Upper lobe of left lung (tissue), 6 donors: ENCODE data around the gene WBP2. TPM values are rescaled to one million over a fixed set of nuclear protein-coding genes. Genes with fewer than 3 reads are reported as not detected.
A peak's percentile ranks its signal among the peaks of the same experiment; 100 is the strongest.

Source experiments
- ATAC-seq, 2 donors: fragments of 200-7000 bp; cut with Tn5 transposase; one replicate each; pipeline ENCODE4 v1.9.1; 2022; ENCODE audit warnings: mild to moderate bottlenecking in 2 of 2, moderate library complexity in 2 of 2; ENCODE audit not compliant: low FRiP score in 2 of 2
- DNase-seq, 2 donors: peaks; one replicate each; pipeline ENCODE4 v3.0.0-alpha.2; 2019 to 2020
- H3K27ac ChIP-seq, 4 donors: fragments of 200-600 bp; sonication (generic); one replicate each; pipeline ENCODE4 v1.5.1; 2016 to 2019
- H3K27me3 ChIP-seq, 4 donors: fragments of 200-600 bp; sonication (generic); one replicate each; pipeline ENCODE4 v1.5.1; 2017 to 2019
- H3K36me3 ChIP-seq, 4 donors: fragments of 200-600 bp; sonication (generic); one replicate each; pipeline ENCODE4 v1.5.1; 2016 to 2019
- H3K4me1 ChIP-seq, 4 donors: fragments of 200-600 bp; sonication (generic); one replicate each; pipeline ENCODE4 v1.5.1; 2018 to 2019
- H3K4me3 ChIP-seq, 4 donors: fragments of 200-600 bp; sonication (generic); one replicate each; pipeline ENCODE4 v1.5.1; 2017 to 2019; ENCODE audit warnings: mild to moderate bottlenecking in 2 of 4, moderate library complexity in 1 of 4
- H3K9me3 ChIP-seq, 4 donors: fragments of 200-600 bp; sonication (generic); one replicate each; pipeline ENCODE4 v1.5.1; 2018 to 2019
- CTCF ChIP-seq, 6 experiments: fragments of 450-650 bp in 4 of 6; fragments of 200-600 bp in 2 of 6; sonication (generic) in 2 of 6; IDR thresholded peaks; one replicate each; pipeline ENCODE4 v1.5.1; 2016 to 2019; ENCODE audit warnings: antibody characterized with exemption in 6 of 6
- EP300 ChIP-seq, 4 donors: sonication (generic); formaldehyde crosslinking; IDR thresholded peaks; one replicate each; pipeline ENCODE4 v1.5.1; 2017; ENCODE audit warnings: antibody characterized with exemption in 4 of 4, control low read depth in 2 of 4
- POLR2A ChIP-seq, 4 donors: fragments of 450-650 bp; IDR thresholded peaks; one replicate each; pipeline ENCODE4 v1.5.1; 2016 to 2017; ENCODE audit warnings: antibody characterized with exemption in 4 of 4, mild to moderate bottlenecking in 2 of 4
- POLR2AphosphoS5 ChIP-seq, 2 donors: sonication (generic); formaldehyde crosslinking; IDR thresholded peaks; one replicate each; pipeline ENCODE4 v1.5.1; 2017; ENCODE audit warnings: antibody characterized with exemption in 2 of 2
- WGBS, 2 donors: methylation state at CpG; one replicate each; pipeline ENCODE4 v1.1.5; 2017 to 2018; 5-methylcytosine and 5-hydroxymethylcytosine counted together
- total RNA-seq, 6 donors: library from RNA; depleted of rRNA in 4 of 6; stranded (reverse); fragments of >200 nt in 4 of 6; gene quantifications; one replicate each; pipeline versions ENCODE4 v1.1.0 to v1.2.1, GENCODE V29; 2016 to 2021
- donor health status: DM: no; HTN: no; CAD: no; lungs with moderate emphysema.
- donor health status: DM: no; HTN: yes; CAD: no; lungs with severe emphysema.

Gene WBP2
- total RNA-seq, 6 donors from 2014 or later: 70.1 to 183 (median 87.8) TPM

GRCh38 chr17:75817571-75817970 is 37.6 kb downstream of the WBP2 start:
- no peaks in the 10 kb centered on the region for H3K27me3 ChIP-seq
- H3K36me3 ChIP-seq: peaks cover 27 to 99% (median 77%) of the 10 kb centered on the region in 4 donors
- WGBS, 2 donors: 85 to 94% methylated on average over 3 to 6 of the region's 6 CpGs
- H3K4me3 ChIP-seq: no peak overlapping the region
- ATAC-seq (no peak), DNase-seq (no peak)
- no peak overlapping the region for H3K27ac ChIP-seq
- H3K9me3 ChIP-seq: no peaks in the 10 kb centered on the region
- TF ChIP-seq POLR2AphosphoS5 (IDR thresholded peaks at IDR 0.05) (no peak), CTCF (IDR thresholded peaks at IDR 0.05) (no peak), POLR2A (IDR thresholded peaks at IDR 0.05) (no peak), EP300 (IDR thresholded peaks at IDR 0.05) (no peak)
- no peaks in the 10 kb centered on the region for H3K4me1 ChIP-seq

- H3K27ac ChIP-seq: no peak overlapping the region
- H3K36me3 ChIP-seq: peaks cover 34 to 99% (median 82%) of the 10 kb centered on the region in 4 donors
- no peak for DNase-seq
- ATAC-seq: no peak
- TF ChIP-seq POLR2AphosphoS5 (IDR thresholded peaks at IDR 0.05): no peak
- TF ChIP-seq POLR2A (IDR thresholded peaks at IDR 0.05): no peak
- no peak for TF ChIP-seq EP300 (IDR thresholded peaks at IDR 0.05)
- TF ChIP-seq CTCF (IDR thresholded peaks at IDR 0.05): no peak
- no peaks in the 10 kb centered on the region for H3K4me1 ChIP-seq
- no peaks in the 10 kb centered on the region for H3K27me3 ChIP-seq
- H3K9me3 ChIP-seq: no peaks in the 10 kb centered on the region
- no peak overlapping the region for H3K4me3 ChIP-seq
- WGBS, 2 donors: 95 to 97% methylated on average over 4 to 9 of the region's 9 CpGs
Measured at GRCh38 chr17:75816693-75817092, 38.4 kb downstream of the WBP2 start.

GRCh38 chr17:75815399-75815798 is 39.7 kb downstream of the WBP2 start:
- DNase-seq: no peak
- H3K9me3 ChIP-seq: no peaks in the 10 kb centered on the region
- no peak overlapping the region for H3K27ac ChIP-seq
- WGBS, 2 donors: 92% methylated on average over 2 to 3 of the region's 3 CpGs
- H3K36me3 ChIP-seq: peaks cover 27 to 99% (median 91%) of the 10 kb centered on the region in 4 donors
- no peaks in the 10 kb centered on the region for H3K4me1 ChIP-seq
- no peak overlapping the region for H3K4me3 ChIP-seq
- H3K27me3 ChIP-seq: no peaks in the 10 kb centered on the region
- ATAC-seq: no peak
- TF ChIP-seq POLR2AphosphoS5 (IDR thresholded peaks at IDR 0.05) (no peak), POLR2A (IDR thresholded peaks at IDR 0.05) (no peak), EP300 (IDR thresholded peaks at IDR 0.05) (no peak), CTCF (IDR thresholded peaks at IDR 0.05) (no peak)

GRCh38 chr17:75814900-75815373 is 40.2 kb downstream of the WBP2 start:
- Histone ChIP-seq H3K36me3 (peaks cover 26 to 99% (median 92%) of the 10 kb centered on the region in 4 donors), H3K9me3 (no peaks in the 10 kb centered on the region), H3K27ac (no peak overlapping the region), H3K4me1 (no peaks in the 10 kb centered on the region), H3K4me3 (no peak overlapping the region), H3K27me3 (no peaks in the 10 kb centered on the region)
- TF ChIP-seq POLR2AphosphoS5 (IDR thresholded peaks at IDR 0.05) (no peak), EP300 (IDR thresholded peaks at IDR 0.05) (no peak), POLR2A (IDR thresholded peaks at IDR 0.05) (no peak), CTCF (IDR thresholded peaks at IDR 0.05) (no peak)
- DNase-seq: no peak
- ATAC-seq: peak in 1 of 2 donors; percentile 59
- 90 to 94% methylated on average over 13 of the region's 13 CpGs for WGBS, 2 donors

GRCh38 chr17:75814021-75814395 is 41.1 kb downstream of the WBP2 start:
- no peaks in the 10 kb centered on the region for H3K9me3 ChIP-seq
- ATAC-seq (no peak), DNase-seq (no peak)
- no peak overlapping the region for H3K4me3 ChIP-seq
- 92 to 98% methylated on average over 5 to 6 of the region's 6 CpGs for WGBS, 2 donors
- H3K4me1 ChIP-seq: no peaks in the 10 kb centered on the region
- TF ChIP-seq POLR2A (IDR thresholded peaks at IDR 0.05) (no peak), EP300 (IDR thresholded peaks at IDR 0.05) (no peak), POLR2AphosphoS5 (IDR thresholded peaks at IDR 0.05) (no peak), CTCF (IDR thresholded peaks at IDR 0.05) (no peak)
- no peak overlapping the region for H3K27ac ChIP-seq
- no peaks in the 10 kb centered on the region for H3K27me3 ChIP-seq
- H3K36me3 ChIP-seq: peaks cover 19 to 96% (median 87%) of the 10 kb centered on the region in 4 donors
